HepG2 (cell line): ENCODE data around the gene UST. TPM values are rescaled to one million over a fixed set of nuclear protein-coding genes. Genes with fewer than 3 reads are reported as not detected.

Experiments used
- ATAC-seq: fragments of 200-7000 bp; cut with Tn5 transposase; 3 replicates; pipeline ENCODE4 v1.9.1; 2020; ENCODE audit warnings: mild to moderate bottlenecking, moderate library complexity
- BruUV-seq: library from RNA; stranded (reverse); fragments of 400-500 nt; replicated peaks from 2 replicates; lab custom pipeline; 2021; lab: Mats Ljungman, UMichigan
- CTCF ChIA-PET: fragments of 300-600 bp; formaldehyde crosslinking; extraction: SDS; loops from one replicate; lab custom pipeline; 2021; ENCODE audit warnings: low total read pairs, inconsistent platforms, low intra/inter-chr PET ratio; lab: Yijun Ruan, JAX
- POLR2A ChIA-PET: fragments of 350-600 bp; sonication (Branson Sonifier 250); formaldehyde crosslinking; loops from one replicate; lab custom pipeline; 2020; ENCODE audit warnings: antibody characterized with exemption, inconsistent platforms; lab: Yijun Ruan, JAX
- DNase-seq: peaks from one replicate; pipeline ENCODE4 v3.0.0-alpha.2; 2015; ENCODE audit warnings: low spot score
- FAIRE-seq: peaks from 3 replicates; lab custom pipeline; 2011; peaks lifted over from hg19 to GRCh38; lab: Jason Lieb, UNC
- H2AFZ ChIP-seq: one replicate; pipeline ENCODE4 v1.6.1; 2011; ENCODE audit warnings: low read length, inconsistent platforms
- H3K27ac ChIP-seq: fragments of 300-600 bp; 3 replicates; pipeline ENCODE4 v1.8.0; 2011; ENCODE audit warnings: mixed run types, mild to moderate bottlenecking, mixed read lengths, low read length, inconsistent platforms; ENCODE audit not compliant: insufficient read depth; ENCODE audit errors: extremely low read length
- H3K27me3 ChIP-seq, 2 experiments: fragments of 200-600 bp in 1 of 2; 2 replicates in 1 of 2; 3 replicates in 1 of 2; pipeline versions ENCODE4 v1.6.0 to v1.8.0; 2011; ENCODE audit warnings: low read length in 2 of 2, mild to moderate bottlenecking in 2 of 2, moderate library complexity in 2 of 2, inconsistent platforms in 1 of 2; ENCODE audit not compliant: insufficient read depth in 2 of 2, control insufficient read depth in 1 of 2
- H3K36me3 ChIP-seq, 2 experiments: fragments of 200-600 bp in 1 of 2; replicated peaks in 1 of 2; 2 replicates in 1 of 2; 3 replicates in 1 of 2; pipeline versions ENCODE4 v1.5.1 to v1.8.0; 2011; ENCODE audit warnings: low read length in 2 of 2, inconsistent platforms in 1 of 2; ENCODE audit not compliant: insufficient read depth in 2 of 2, control insufficient read depth in 1 of 2
- H3K4me1 ChIP-seq: 2 replicates; pipeline ENCODE4 v1.5.1; 2012; ENCODE audit warnings: low read length, inconsistent platforms; ENCODE audit not compliant: insufficient read depth
- H3K4me2 ChIP-seq: 2 replicates; pipeline ENCODE4 v1.6.0; 2011; ENCODE audit warnings: low read depth, low read length, inconsistent platforms
- H3K4me3 ChIP-seq, 3 experiments: fragments of 200-600 bp in 1 of 3; sonication (generic), shearing (Covaris generic) in 1 of 3; replicated peaks in 1 of 3; 2 replicates each; pipeline ENCODE4 v1.5.1; 2011 to 2016; ENCODE audit warnings: low read length in 3 of 3, inconsistent platforms in 2 of 3, low read depth in 2 of 3, mild to moderate bottlenecking in 2 of 3, control low read depth in 1 of 3, mixed read lengths in 1 of 3; ENCODE audit not compliant: insufficient read depth in 1 of 3
- H3K79me2 ChIP-seq: one replicate; pipeline ENCODE4 v1.6.1; 2011; ENCODE audit warnings: low read length, inconsistent platforms; ENCODE audit not compliant: insufficient read depth
- H3K9ac ChIP-seq: 2 replicates; pipeline ENCODE4 v1.6.0; 2011; ENCODE audit warnings: mild to moderate bottlenecking, low read depth, low read length, inconsistent platforms; ENCODE audit not compliant: insufficient read depth
- H3K9me3 ChIP-seq: 2 replicates; pipeline ENCODE4 v1.5.1; 2012; ENCODE audit warnings: mild to moderate bottlenecking, low read length
- H4K20me1 ChIP-seq: 2 replicates; pipeline ENCODE4 v1.6.0; 2011; ENCODE audit warnings: inconsistent platforms, mild to moderate bottlenecking, low read length, moderate library complexity; ENCODE audit not compliant: insufficient read depth
- ATF3 ChIP-seq: sonication (generic); formaldehyde crosslinking; IDR thresholded peaks from 2 replicates; pipeline ENCODE4 v1.4.0; 2020; ENCODE audit warnings: missing genetic modification reagents
- CREM ChIP-seq, 2 experiments: sonication (generic) in 1 of 2; formaldehyde crosslinking in 1 of 2; IDR thresholded peaks; 2 replicates each; pipeline versions ENCODE4 v1.4.0 to v1.6.1; 2016 to 2020; ENCODE audit warnings: antibody characterized with exemption in 1 of 2, mild to moderate bottlenecking in 1 of 2, missing genetic modification reagents in 1 of 2
- FOXK2 ChIP-seq: fragments of 450-650 bp; IDR thresholded peaks from 2 replicates; pipeline ENCODE4 v1.6.1; 2016
- HNF4G ChIP-seq, 2 experiments: sonication (generic) in 1 of 2; formaldehyde crosslinking in 1 of 2; IDR thresholded peaks; 2 replicates each; pipeline versions ENCODE4 v1.4.0 to v1.6.1; 2011 to 2020; ENCODE audit warnings: borderline replicate concordance in 2 of 2, low read depth in 2 of 2, mild to moderate bottlenecking in 2 of 2, low read length in 1 of 2, missing genetic modification reagents in 1 of 2, moderate library complexity in 1 of 2
- IKZF1 ChIP-seq: fragments of 450-650 bp; IDR thresholded peaks from 2 replicates; pipeline ENCODE4 v1.7.1; 2016
- MEIS1 ChIP-seq: sonication (generic); formaldehyde crosslinking; IDR thresholded peaks from 2 replicates; pipeline ENCODE4 v1.9.0; 2021; ENCODE audit warnings: mild to moderate bottlenecking, missing genetic modification reagents, moderate library complexity, borderline replicate concordance
- MLLT10 ChIP-seq: sonication (generic); formaldehyde crosslinking; IDR thresholded peaks from 2 replicates; pipeline ENCODE4 v1.4.0; 2020; ENCODE audit warnings: missing genetic modification reagents
- MXD4 ChIP-seq: IDR thresholded peaks from 2 replicates; pipeline ENCODE4 v1.6.1; 2016; ENCODE audit warnings: mild to moderate bottlenecking, missing biosample characterization, missing genetic modification reagents
- MYPOP ChIP-seq: sonication (generic); formaldehyde crosslinking; IDR thresholded peaks from 2 replicates; pipeline ENCODE4 v1.8.1; 2023; ENCODE audit warnings: mild to moderate bottlenecking, moderate library complexity, missing genetic modification reagents
- NFYC ChIP-seq: IDR thresholded peaks from 2 replicates; pipeline ENCODE4 v1.6.1; 2016; ENCODE audit warnings: missing genetic modification reagents, missing compliant biosample characterization
- PAX8 ChIP-seq: sonication (generic); formaldehyde crosslinking; IDR thresholded peaks from 2 replicates; pipeline ENCODE4 v1.8.0; 2022; ENCODE audit warnings: mild to moderate bottlenecking, missing genetic modification reagents, borderline replicate concordance
- TCF12 ChIP-seq, 2 experiments: fragments of 450-650 bp in 1 of 2; sonication (generic) in 1 of 2; formaldehyde crosslinking in 1 of 2; IDR thresholded peaks; 2 replicates each; pipeline versions ENCODE4 v1.6.1 to v1.8.0; 2017 to 2022; ENCODE audit warnings: antibody characterized with exemption in 1 of 2, mild to moderate bottlenecking in 1 of 2, missing genetic modification reagents in 1 of 2, moderate library complexity in 1 of 2
- TCF7 ChIP-seq: sonication (generic); IDR thresholded peaks from 2 replicates; pipeline ENCODE4 v1.6.1; 2016; ENCODE audit warnings: antibody characterized with exemption, low read depth
- ZBTB44 ChIP-seq: sonication (generic); formaldehyde crosslinking; IDR thresholded peaks from 2 replicates; pipeline ENCODE4 v1.4.0; 2020; ENCODE audit warnings: missing genetic modification reagents
- ZFP90 ChIP-seq: sonication (generic); formaldehyde crosslinking; IDR thresholded peaks from 2 replicates; pipeline ENCODE4 v1.8.0; 2022; ENCODE audit warnings: missing genetic modification reagents, mild to moderate bottlenecking, inconsistent platforms, borderline replicate concordance
- ZFYVE20 ChIP-seq: sonication (generic); formaldehyde crosslinking; IDR thresholded peaks from 2 replicates; pipeline ENCODE4 v1.8.0; 2023; ENCODE audit warnings: low read depth, mild to moderate bottlenecking, moderate library complexity, missing genetic modification reagents, borderline replicate concordance
- ZKSCAN1 ChIP-seq: fragments of 150-350 bp; IDR thresholded peaks from 2 replicates; pipeline ENCODE4 v1.6.1; 2014; ENCODE audit warnings: low read length
- ZNF367 ChIP-seq: sonication (generic); formaldehyde crosslinking; IDR thresholded peaks from 2 replicates; pipeline ENCODE4 v1.4.0; 2020; ENCODE audit warnings: missing genetic modification reagents, borderline replicate concordance
- ZNF747 ChIP-seq: sonication (generic); formaldehyde crosslinking; IDR thresholded peaks from 2 replicates; pipeline ENCODE4 v1.8.1; 2023; ENCODE audit warnings: missing genetic modification reagents, mild to moderate bottlenecking, borderline replicate concordance
- WGBS: methylation state at CpG from one replicate; pipeline ENCODE4 v1.1.6; 2017; ENCODE audit warnings: low lambda C conversion rate; 5-methylcytosine and 5-hydroxymethylcytosine counted together
- in situ Hi-C: cut with HindIII; loops from 2 replicates; pipeline ENCODE4 v1.10.0; 2017; ENCODE audit warnings: low pct_unique_long_range_greater_than_20kb; ENCODE audit not compliant: extremely low pct_ligation_motif_present
- intact Hi-C: fragments of 100-400 bp; cut with micrococcal nuclease; formaldehyde crosslinking; loops from one replicate; pipeline ENCODE4 v1.10.0; 2022; ENCODE audit not compliant: unreplicated experiment
- polyA plus RNA-seq, 8 experiments: library from polyadenylated mRNA; depleted of rRNA in 3 of 8; stranded (reverse) in 7 of 8; unstranded in 1 of 8; fragments of >200 nt; fragmentation: Illumina TruSeq in 4 of 8; extraction: Trizol in 4 of 8; gene quantifications; 2 replicates each; pipeline versions ENCODE4 v1.2.1 to v1.2.3, GENCODE V29; 2011 to 2016; ENCODE audit warnings: low read depth in 4 of 8, missing spikeins in 1 of 8, mixed read lengths in 1 of 8; ENCODE audit not compliant: insufficient read depth in 1 of 8
- total RNA-seq, 5 experiments: library from RNA; depleted of rRNA; stranded (reverse); fragments of >200 nt; fragmentation: Illumina TruSeq; extraction: Trizol; gene quantifications; 2 replicates each; pipeline ENCODE4 v1.2.3, GENCODE V29; 2016; ENCODE audit warnings: low read depth in 1 of 5

The UST gene
- total and polyA plus RNA-seq, 2 of the 13 experiments (the other 11 are each of a cell fraction or from before 2014, with no cell fraction given): 0.27 TPM; not detected in 1

GRCh38 chr6:148980234-148980633, 233.4 kb downstream of the UST start (continued):
- TF ChIP-seq MYPOP (CRISPR knock-in tag) (no peak), ZFYVE20 (no peak)

GRCh38 chr6:148981515-148981914, 234.7 kb downstream of the UST start:
- POLR2A ChIA-PET: no interaction called here
- Histone ChIP-seq H3K36me3 (no peaks in the 10 kb centered on the region), H3K4me2 (no peak overlapping the region), H3K79me2 (no peaks in the 10 kb centered on the region), H2AFZ (no peak overlapping the region), H3K9me3 (no peaks in the 10 kb centered on the region), H3K27me3 (peaks cover 3 to 18% of the 10 kb centered on the region in 2 experiments; a peak in 3 of 5 replicates), H3K4me1 (peaks cover 27% of the 10 kb centered on the region), H4K20me1 (no peaks in the 10 kb centered on the region), H3K9ac (no peak overlapping the region)
- in situ Hi-C loops (no loop called here), intact Hi-C loops (no loop called here)
- ATAC-seq: no peak
- 43% methylated on average over 3 of the region's 3 CpGs for WGBS
- TF ChIP-seq NFYC (CRISPR knock-in tag): no peak
- TF ChIP-seq ZFP90 (CRISPR knock-in tag): no peak
- no peak for TF ChIP-seq ZNF747 (CRISPR knock-in tag)
- TF ChIP-seq CREM (IDR thresholded peaks at IDR 0.05): no peak
- no peak for TF ChIP-seq CREM (CRISPR knock-in tag; IDR thresholded peaks at IDR 0.05)
- no peak for TF ChIP-seq MXD4 (CRISPR knock-in tag)
- no peak for TF ChIP-seq ZKSCAN1
- no peak for TF ChIP-seq FOXK2
- no peak for TF ChIP-seq ATF3 (CRISPR knock-in tag)
- no peak for TF ChIP-seq PAX8 (CRISPR knock-in tag)
- TF ChIP-seq TCF12 (IDR thresholded peaks at IDR 0.05): no peak
- TF ChIP-seq TCF12 (CRISPR knock-in tag; IDR thresholded peaks at IDR 0.05): no peak
- TF ChIP-seq ZBTB44 (CRISPR knock-in tag): no peak
- TF ChIP-seq IKZF1: no peak
- no peak for TF ChIP-seq ZNF367 (CRISPR knock-in tag)
- TF ChIP-seq TCF7: no peak
- no peak for TF ChIP-seq MEIS1
- no peak for TF ChIP-seq MLLT10 (CRISPR knock-in tag)
- no peak for TF ChIP-seq HNF4G (IDR thresholded peaks at IDR 0.05; ENCODE audit: borderline replicate concordance, low read depth, low read length)
- TF ChIP-seq HNF4G (CRISPR knock-in tag; IDR thresholded peaks at IDR 0.05; ENCODE audit: borderline replicate concordance, low read depth): no peak
- TF ChIP-seq, all 625 proteins: peak for 0
- FAIRE-seq (no peak), DNase-seq (no peak)
- no peak overlapping the region for H3K4me3 ChIP-seq
- no TSS peak for BruUV-seq
- CTCF ChIA-PET: no interaction called here
- H3K27ac ChIP-seq: no peak overlapping the region
